ENCODE measurements around the gene PTPRR. TPM values are rescaled to one million over a fixed set of nuclear protein-coding genes. Genes with fewer than 3 reads are reported as not detected.
"Not testable (repeated sequence)": the region's sequence is repeated elsewhere in the genome, so short reads cannot be mapped to it uniquely, and the experiment has no call there.

The PTPRR gene
- total and polyA plus RNA-seq, 2 experiments from 2014 or later: not detected

DNA sequence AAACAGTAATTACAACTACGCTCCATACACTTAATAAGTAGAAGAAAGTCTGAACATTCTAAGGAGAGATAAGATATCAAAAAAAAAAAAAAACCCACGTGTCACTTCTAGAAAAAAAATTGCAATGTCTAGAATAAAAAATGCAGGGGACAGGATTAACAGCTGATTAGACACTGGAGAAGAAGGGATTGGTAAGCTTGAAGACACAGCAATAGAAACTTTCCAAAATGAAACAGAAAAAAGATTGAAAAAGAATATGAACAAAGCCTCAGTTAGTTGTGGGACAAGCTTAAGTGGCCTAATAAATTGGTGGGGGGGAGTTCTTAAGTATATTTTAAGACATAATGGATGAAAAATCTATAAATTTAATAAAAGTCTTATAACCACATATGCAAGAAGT, 105.5 kb downstream of the PTPRR start:
- TF ChIP-seq CTCF (IDR thresholded peaks at IDR 0.05; ENCODE audit: low read depth, low read length): no peak
- no peak for DNase-seq (ENCODE audit: low read depth in 1 of 2, low spot score in 1 of 2)
- H3K27me3 ChIP-seq: no peaks in the 10 kb centered on the region
- H3K4me1 ChIP-seq (ENCODE audit: low read depth): no peaks in the 10 kb centered on the region
- H3K4me3 ChIP-seq: no peak overlapping the region
- H3K9me3 ChIP-seq (ENCODE audit: low read depth): no peaks in the 10 kb centered on the region
- H3K36me3 ChIP-seq: no peaks in the 10 kb centered on the region
- H3K27ac ChIP-seq: no peak overlapping the region

DNA sequence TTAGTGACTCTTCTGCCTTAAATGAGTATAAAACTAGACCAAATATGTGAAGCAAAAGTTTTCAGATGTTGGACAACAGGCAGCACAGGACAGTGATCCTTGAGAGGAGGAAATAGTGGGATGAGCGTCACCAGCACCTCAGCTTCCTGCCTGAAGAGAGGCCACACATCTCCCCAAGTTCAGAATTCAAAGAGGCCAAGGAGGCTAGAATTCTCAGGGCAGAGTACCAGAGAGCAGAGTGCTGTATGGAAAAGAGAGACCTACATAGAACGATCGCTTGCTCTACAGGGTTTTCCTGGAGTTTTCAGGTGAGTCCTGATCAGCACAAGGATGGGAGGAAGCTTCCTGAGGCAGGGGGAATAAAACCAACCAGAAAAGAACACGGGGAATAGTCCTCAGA, 107.0 kb downstream of the PTPRR start:
- Histone ChIP-seq H3K27ac (no peak overlapping the region), H3K27me3 (no peaks in the 10 kb centered on the region), H3K9me3 (ENCODE audit: low read depth) (no peaks in the 10 kb centered on the region), H3K4me1 (ENCODE audit: low read depth) (no peaks in the 10 kb centered on the region), H3K36me3 (no peaks in the 10 kb centered on the region), H3K4me3 (no peak overlapping the region)
- no peak for DNase-seq (ENCODE audit: low read depth in 1 of 2, low spot score in 1 of 2)
- TF ChIP-seq CTCF (IDR thresholded peaks at IDR 0.05; ENCODE audit: low read depth, low read length): no peak

DNA sequence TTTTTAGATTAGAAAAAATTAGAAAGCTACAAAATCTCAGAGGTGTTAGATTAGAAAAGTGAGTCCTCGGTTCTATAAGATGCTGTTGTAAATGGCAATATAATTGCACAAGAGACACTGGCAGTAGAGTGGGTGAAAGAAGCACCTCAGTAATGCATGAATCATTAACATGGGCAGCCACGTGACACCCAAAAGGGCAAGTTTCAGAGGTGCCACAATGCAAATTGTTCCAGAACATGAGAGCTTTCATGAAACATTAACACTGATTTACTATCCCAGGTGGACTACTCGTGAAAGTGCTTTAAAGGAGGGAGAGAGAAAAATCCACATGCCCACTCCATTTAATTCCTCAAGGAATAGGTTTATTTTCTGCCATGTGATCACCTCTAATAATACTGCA, 108.4 kb downstream of the PTPRR start:
- Histone ChIP-seq H3K4me1 (ENCODE audit: low read depth) (no peaks in the 10 kb centered on the region), H3K27me3 (no peaks in the 10 kb centered on the region), H3K9me3 (ENCODE audit: low read depth) (no peaks in the 10 kb centered on the region), H3K4me3 (no peak overlapping the region), H3K36me3 (no peaks in the 10 kb centered on the region), H3K27ac (no peak overlapping the region)
- no peak for DNase-seq (ENCODE audit: low read depth in 1 of 2, low spot score in 1 of 2)
- TF ChIP-seq CTCF (IDR thresholded peaks at IDR 0.05; ENCODE audit: low read depth, low read length): no peak

DNA sequence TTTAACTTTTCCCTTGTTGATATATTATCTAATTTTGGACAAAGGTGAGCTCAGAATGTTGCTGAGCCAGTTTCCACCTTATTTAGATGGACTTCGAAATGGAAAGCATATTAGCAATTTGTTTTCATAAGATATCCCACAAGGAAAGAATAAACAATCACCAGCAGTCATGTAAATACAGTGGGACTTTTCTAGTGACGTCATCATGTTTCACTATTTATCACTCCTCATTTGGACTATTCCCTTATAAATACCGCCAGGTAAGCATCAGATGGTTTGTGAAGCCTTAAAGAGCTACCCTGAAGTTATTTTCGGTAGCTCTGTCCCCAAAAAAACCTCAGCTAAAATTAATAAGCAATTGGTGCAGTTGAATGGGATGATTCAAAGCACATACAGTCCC, 110.7 kb downstream of the PTPRR start:
- no peaks in the 10 kb centered on the region for H3K4me1 ChIP-seq (ENCODE audit: low read depth)
- H3K9me3 ChIP-seq (ENCODE audit: low read depth): no peaks in the 10 kb centered on the region
- no peak overlapping the region for H3K27ac ChIP-seq
- no peak for TF ChIP-seq CTCF (IDR thresholded peaks at IDR 0.05; ENCODE audit: low read depth, low read length)
- no peak overlapping the region for H3K4me3 ChIP-seq
- H3K27me3 ChIP-seq: no peaks in the 10 kb centered on the region
- no peak for DNase-seq (ENCODE audit: low read depth in 1 of 2, low spot score in 1 of 2)
- H3K36me3 ChIP-seq: no peaks in the 10 kb centered on the region

GRCh38 chr12:70807993-70808392, 112.5 kb downstream of the PTPRR start:
- not testable (repeated sequence) for H3K9me3 ChIP-seq (ENCODE audit: low read depth); H3K27ac ChIP-seq; H3K4me1 ChIP-seq (ENCODE audit: low read depth); DNase-seq (ENCODE audit: low read depth in 1 of 2, low spot score in 1 of 2); H3K36me3 ChIP-seq; H3K27me3 ChIP-seq; H3K4me3 ChIP-seq

DNA sequence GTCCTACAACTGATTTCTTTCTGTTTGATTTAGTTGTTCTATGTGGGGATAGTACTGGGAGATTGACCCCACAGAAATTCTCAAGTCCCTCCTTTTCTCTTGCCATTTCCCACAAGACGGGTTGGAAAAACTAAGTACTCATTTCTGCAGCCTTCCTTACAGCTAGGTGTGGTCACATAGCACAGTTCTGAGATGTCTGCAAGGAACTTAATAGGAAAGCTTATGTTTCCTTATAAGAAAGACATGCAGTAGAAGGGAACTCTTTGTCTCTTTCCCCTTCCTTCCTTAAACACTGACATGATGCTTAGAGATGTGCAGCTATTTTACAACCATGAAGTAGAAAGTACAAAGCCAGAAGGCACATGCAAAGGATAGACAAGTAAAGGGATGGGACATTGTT, 113.7 kb downstream of the PTPRR start:
- Histone ChIP-seq H3K4me1 (ENCODE audit: low read depth) (no peaks in the 10 kb centered on the region), H3K4me3 (no peak overlapping the region), H3K27ac (no peak overlapping the region), H3K36me3 (no peaks in the 10 kb centered on the region), H3K27me3 (no peaks in the 10 kb centered on the region), H3K9me3 (ENCODE audit: low read depth) (no peaks in the 10 kb centered on the region)
- no peak for DNase-seq (ENCODE audit: low read depth in 1 of 2, low spot score in 1 of 2)
- no peak for TF ChIP-seq CTCF (IDR thresholded peaks at IDR 0.05; ENCODE audit: low read depth, low read length)

Measured in cardiac muscle cell (in vitro differentiated cells and primary cell).